Measurements from ENCODE around the gene TMCC3.
"Not testable (repeated sequence)": the region's sequence is repeated elsewhere in the genome, so short reads cannot be mapped to it uniquely, and the experiment has no call there.

Gene TMCC3

DNA sequence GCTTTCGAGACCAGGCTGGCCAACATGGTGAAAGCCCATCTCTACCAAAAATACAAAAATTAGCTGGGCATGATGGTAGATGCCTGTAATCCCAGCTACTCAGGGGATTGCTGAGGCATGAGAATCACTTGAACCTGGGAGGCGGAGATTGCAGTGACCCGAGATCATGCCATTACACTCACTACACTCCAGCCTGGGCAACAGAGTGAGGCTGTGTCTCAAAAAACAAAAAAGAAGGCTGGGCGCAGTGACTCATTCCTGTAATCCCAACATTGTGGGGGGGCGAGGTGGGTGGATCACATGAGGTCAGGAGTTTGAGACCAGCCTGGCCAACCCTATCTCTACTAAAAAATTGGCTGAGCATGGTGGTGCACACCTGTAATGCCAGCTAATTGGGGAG lies 49.0 kb downstream of the TMCC3 start:
- not testable (repeated sequence) for DNase-seq (ENCODE audit: low spot score)

DNA sequence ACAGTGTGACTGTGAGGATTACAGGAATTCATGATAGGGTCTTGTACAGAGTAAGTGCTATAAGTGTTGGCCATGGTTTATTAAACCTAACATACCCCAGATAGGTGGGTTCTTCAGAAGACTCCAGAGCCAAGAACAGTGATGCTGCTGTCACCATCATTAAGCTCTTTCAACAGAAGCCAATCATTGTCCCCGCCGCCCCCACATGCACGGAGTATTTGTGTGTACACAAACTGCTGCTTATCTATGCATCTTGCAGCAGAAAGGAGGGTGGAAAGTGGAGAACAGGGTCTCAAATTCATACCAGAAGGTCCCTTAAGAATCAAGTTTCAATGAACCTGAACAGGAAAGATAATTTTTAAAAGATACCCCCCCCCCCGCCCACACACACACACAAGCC lies 51.2 kb downstream of the TMCC3 start:
- DNase-seq (ENCODE audit: low spot score) = no peak

DNA sequence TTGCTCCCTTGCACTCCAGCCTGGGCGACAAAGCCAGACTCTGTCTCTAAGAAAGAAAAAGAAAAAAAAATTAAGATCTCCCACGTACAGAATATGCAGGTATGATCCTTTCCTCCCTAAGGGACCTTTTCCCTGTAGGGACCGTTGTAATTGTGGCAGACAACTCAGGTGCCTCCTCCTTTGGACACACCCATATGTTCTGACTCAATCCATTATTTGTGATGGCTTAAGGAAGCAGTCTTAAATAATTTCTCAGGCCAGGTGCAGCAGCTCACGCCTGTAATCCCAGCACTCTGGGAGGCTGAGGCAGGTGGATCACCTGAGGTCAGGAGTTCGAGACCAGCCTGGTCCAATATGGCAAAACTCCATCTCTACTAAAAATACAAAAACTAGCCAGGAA lies 53.1 kb downstream of the TMCC3 start:
- no peak for DNase-seq (ENCODE audit: low spot score)

DNA sequence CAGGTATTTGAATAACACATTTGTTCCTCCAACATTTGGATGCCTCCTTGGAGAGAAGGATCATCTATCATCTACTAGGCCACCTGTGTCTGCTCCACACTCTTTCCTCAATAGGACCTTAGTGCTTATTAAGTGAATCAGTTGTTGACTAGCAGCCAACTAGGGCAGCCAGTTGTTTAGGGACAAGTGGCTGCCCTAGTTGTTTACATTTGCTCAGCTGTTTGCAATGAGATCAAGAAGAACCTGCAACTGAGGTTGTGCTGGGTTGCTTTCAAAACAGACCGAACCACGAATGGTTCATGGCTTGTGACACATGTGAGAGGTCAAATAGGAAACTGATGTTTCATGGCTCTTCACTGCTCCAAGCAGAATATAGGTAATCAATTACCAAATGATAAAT lies 53.8 kb downstream of the TMCC3 start:
- DNase-seq (ENCODE audit: low spot score) = no peak

DNA sequence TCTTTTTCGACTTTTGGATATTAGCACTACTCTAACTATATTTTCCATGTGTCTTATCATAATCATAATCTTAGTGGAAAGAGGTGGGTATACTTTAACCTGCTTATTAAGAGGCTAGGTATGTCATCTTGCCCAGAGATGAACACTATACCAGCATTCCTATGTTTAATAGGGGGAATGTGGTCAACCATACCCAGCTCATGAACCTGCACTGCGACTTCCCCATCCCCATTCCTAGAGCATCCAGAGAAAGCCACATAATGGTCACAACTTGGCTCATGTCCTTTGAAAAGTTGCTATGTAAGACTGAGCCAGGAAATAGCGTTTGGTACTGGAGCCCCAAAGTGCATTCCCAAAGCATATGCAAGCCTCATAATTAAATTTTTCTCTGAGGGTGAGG lies 55.2 kb downstream of the TMCC3 start:
- no peak for DNase-seq (ENCODE audit: low spot score)

DNA sequence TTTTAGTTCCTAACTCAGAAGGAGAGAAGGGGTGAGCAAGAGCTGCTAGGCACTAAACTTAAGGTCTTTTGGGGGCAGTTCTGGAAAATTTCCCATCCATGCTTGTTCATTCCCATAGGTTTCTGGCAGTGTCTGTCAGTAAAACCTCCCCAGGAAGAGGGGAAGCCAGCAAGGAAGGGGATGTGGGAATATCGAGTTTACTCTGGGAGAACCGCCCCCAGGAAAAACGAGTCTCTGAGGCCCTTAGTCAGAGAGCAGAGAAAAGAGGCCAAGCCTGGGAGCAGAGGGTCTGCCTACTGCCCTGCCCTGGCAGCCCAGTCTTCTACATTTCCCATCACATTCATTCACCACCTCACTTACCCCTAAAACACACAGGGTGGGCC lies 55.9 kb downstream of the TMCC3 start:
- no peak for DNase-seq (ENCODE audit: low spot score)

DNA sequence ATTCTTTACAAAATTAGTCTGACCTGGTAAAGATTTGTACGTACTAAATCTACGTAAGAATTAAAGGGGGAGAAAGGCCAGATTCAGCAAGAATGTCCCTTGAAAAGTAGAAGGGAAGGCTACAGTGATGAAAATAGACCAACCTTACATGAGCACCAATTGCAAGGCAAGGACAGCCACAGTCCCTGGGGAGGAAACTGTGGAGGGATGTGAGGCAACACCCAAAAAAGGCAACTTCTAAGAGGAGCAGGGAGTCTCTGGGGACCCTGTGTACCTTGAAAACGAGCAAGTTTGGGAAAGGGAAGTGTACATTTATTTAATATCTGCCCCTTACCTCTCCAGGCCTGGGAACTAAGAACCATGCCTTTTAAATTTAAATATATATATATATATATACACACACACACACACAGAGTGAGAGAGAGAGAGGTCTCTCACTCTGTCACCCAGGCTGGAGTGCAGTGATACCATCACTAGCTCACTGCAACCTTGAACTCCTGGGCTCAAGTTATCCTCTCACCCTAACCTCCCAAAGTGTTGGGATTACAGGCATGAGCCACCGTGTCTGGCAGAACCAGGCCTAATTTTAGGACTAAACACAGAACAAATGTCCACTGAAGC lies 56.4 kb downstream of the TMCC3 start:
- no peak for DNase-seq (ENCODE audit: low spot score)

- not testable (repeated sequence) for DNase-seq (ENCODE audit: low spot score)
Observed at GRCh38 chr12:94592723-94593122, 57.6 kb downstream of the TMCC3 start.

- no peak for DNase-seq (ENCODE audit: low spot score)
Observed at GRCh38 chr12:94592080-94592479, 58.3 kb downstream of the TMCC3 start.

GRCh38 chr12:94590428-94590827 lies 59.9 kb downstream of the TMCC3 start:
- DNase-seq (ENCODE audit: low spot score) = no peak

DNA sequence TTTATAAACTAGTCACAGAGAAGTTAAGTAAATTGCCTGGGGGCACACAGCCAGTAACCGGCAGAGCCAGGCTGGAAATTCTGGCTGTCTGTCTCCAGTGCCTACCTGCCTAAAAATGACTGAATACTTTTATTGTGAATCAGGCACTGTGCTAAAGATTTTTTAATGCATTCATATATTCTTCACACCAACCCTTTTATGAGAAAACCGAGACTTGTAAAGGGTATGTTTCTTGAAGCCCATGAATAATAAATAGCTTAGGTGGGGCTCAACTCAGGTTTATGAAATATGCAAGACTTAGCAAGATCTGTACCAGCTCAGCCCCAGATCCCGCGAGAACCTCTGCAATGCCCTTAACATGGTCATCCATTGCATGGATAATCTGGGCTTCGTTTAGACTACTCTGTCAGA lies 60.8 kb downstream of the TMCC3 start:
- no peak for DNase-seq (ENCODE audit: low spot score)

DNA sequence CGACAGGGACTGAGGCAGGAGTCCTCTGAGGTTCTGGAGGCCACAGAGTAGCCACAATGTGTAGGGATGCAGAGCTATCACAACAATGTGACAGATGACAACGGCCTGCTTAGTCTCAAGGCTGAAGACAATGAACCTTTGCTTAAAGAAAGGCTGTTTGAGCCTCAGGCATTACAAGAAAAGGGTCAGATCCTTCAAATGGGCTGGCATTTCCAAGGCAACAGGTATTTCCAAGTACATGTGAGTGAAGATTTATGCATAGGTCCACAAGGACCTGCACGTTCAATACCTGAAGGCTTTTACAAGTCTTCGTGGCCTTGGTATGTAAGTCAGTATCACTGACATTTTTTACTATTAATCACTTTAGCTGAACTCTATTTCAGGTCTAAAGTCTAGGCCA lies 62.0 kb downstream of the TMCC3 start:
- no peak for DNase-seq (ENCODE audit: low spot score)

DNA sequence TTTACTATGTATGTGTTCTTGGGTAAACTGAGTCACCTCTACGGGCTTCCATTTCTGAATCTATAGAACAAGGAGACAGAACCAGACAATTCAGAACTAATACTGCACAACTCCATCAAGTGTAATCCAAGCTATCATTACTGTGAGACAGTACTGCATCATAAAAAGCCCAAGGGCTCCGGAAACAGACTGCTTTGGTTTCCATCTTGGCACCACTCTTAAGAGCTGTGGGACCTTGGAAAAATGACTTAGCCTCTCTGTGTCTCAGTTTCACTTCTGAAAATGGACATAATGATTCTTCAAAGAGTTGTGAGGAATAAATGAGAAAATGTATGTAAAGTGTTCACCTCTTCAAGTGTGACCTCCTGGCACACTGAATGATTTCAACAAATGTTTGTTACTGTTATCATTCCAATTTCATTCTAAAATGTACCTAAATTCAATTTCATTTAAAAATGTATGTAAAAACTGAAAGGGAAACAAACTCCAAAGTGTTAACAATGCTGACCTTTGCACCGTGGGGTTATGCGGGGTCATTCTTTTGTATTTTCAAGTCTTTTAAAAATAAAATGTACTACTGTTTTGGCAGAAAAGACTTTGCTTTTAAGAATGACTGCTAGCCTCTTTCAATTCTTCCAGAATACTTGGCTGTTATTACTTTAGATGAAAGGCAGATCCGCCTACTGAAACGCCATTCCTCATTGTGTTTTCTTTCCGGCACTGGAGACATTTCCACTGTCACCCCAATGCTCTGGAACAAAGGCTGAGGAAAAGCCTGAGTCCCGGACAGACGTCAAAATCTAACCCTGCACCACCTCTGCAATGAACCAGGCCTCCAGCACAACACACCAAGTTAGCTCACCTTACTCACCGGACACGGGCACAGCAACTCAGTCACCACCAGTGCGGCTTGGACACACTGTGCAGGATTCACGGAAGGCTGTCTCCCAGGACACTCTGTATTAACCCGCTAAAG lies 62.8 kb downstream of the TMCC3 start:
- DNase-seq (ENCODE audit: low spot score) = no peak

- DNase-seq (ENCODE audit: low spot score) = no peak
Observed at GRCh38 chr12:94586589-94587259, 63.6 kb downstream of the TMCC3 start.

GRCh38 chr12:94585626-94586025 lies 64.7 kb downstream of the TMCC3 start:
- DNase-seq (ENCODE audit: low spot score) = no peak

DNA sequence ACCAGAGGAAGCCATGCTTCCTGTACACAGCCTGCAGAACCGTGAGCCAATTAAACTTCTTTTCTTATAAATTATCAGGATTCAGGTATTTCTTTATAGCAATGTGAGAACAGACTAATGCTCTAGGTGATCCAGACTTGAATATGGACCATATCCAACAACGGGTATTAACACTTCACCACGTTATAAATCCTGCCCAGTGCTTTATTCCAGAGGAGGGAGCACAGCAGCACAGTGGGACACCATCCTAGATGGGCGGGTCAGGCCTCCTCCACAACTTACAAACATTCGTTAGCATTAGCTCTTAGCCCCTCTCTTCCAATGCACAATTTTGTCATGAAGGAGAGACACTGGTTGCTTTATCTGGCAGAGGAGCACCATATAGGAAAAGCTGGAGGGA lies 66.0 kb downstream of the TMCC3 start:
- DNase-seq (ENCODE audit: low spot score) = no peak

DNA sequence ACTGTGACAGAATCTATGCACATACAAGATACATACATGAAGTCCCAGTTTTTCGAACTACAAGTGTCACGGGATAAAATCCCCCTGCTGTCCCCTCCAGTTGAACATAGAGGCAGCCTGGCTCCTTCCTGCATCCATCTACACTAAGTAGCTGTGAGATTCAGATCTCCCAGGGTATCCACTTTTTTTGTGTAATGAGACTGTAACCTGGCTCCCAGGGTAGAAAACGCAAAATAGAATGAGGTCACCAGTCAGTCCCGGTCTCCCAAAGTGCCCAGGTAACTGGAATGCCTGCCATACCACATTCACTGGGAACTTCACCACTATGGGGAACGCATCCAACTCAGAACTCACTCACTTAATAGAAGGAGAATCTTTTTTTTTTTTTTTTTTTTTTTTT lies 67.8 kb downstream of the TMCC3 start:
- no peak for DNase-seq (ENCODE audit: low spot score)

DNA sequence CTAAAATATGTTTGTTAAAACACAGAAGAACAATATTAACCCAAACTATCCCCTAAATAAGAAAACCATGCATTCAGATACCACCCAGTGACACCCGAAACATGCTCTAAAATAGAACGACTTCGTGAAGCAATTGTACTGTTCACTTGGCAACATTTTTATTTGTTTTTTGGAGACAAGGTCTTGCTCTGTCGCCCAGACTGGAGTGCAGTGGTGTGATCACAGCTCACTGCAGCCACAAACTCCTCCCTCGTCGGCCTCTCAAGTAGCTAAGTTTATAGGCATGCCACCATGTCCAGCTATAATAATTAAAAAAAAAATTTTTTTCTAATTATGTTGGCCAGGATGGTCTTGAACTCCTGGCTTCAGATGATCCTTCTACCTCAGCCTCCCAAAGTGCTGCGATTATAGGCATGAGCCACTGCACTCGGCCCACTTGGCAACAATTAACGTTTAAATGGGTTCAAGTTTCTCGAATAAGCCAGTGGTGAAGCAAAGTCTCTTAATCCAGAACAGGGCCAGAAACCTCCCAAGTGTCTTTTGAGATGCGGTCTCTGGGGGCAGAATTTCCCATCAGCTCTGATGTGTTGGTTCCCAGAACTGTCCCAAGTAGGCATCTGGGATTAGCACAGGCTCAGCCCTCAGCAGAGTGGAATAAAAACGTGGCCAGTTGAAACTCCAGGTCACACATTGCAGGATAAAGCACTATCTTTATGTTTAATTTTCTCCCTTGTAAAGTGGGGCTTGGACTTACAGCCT lies 74.5 kb downstream of the TMCC3 start:
- no peak for DNase-seq (ENCODE audit: low spot score)

DNA sequence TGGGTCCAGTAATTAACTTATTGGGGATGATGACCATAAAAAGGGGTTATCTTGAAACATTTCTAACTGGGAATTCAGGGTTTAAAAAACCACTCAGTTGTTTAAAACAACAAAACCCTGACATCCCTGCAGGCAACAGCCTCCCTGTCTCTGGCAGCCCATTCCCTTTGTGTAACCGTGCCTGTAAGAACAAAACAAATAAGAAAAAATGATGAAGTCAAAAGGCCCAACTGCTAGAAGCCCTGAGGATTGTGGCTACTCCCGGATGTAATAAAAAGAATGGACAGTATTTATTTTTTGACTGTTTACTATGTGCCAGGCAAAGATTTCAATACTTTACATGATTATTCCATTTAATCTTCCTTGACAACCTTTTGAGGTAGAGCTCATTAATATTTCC lies 75.3 kb downstream of the TMCC3 start:
- DNase-seq (ENCODE audit: low spot score) = no peak

DNA sequence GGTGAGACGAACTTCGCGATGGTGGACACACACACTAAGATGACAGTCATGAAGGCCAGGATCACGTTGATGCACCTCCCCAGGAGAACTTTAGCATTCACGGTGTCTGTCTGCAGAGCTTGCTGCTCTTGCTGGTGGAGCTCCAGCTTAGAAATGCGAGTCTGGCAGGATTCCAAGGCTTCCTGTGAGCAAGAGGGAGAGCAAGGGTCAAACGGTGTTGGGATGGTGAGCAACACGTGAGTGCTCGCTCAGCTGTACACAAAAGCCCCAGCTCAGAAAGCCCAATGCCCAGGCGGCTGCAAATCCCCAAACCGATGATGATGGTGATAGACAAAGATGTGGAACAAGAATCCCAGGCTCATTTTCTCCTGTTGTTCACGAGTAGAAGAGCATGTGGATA lies 78.8 kb downstream of the TMCC3 start:
- peak; percentile 82 for DNase-seq (ENCODE audit: low spot score)

GRCh38 chr12:94570161-94570560 lies 80.2 kb downstream of the TMCC3 start:
- DNase-seq (ENCODE audit: low spot score) = no peak

GRCh38 chr12:94567761-94568160 lies 82.6 kb downstream of the TMCC3 start:
- no peak for DNase-seq (ENCODE audit: low spot score)

Measured in HuH-7.5 (cell line).